Measurements from ENCODE around the gene BLACAT1.

GRCh38 chr1:205452933-205453332 lies 2.9 kb downstream of the BLACAT1 start:
- TF ChIP-seq, protein P1, sequence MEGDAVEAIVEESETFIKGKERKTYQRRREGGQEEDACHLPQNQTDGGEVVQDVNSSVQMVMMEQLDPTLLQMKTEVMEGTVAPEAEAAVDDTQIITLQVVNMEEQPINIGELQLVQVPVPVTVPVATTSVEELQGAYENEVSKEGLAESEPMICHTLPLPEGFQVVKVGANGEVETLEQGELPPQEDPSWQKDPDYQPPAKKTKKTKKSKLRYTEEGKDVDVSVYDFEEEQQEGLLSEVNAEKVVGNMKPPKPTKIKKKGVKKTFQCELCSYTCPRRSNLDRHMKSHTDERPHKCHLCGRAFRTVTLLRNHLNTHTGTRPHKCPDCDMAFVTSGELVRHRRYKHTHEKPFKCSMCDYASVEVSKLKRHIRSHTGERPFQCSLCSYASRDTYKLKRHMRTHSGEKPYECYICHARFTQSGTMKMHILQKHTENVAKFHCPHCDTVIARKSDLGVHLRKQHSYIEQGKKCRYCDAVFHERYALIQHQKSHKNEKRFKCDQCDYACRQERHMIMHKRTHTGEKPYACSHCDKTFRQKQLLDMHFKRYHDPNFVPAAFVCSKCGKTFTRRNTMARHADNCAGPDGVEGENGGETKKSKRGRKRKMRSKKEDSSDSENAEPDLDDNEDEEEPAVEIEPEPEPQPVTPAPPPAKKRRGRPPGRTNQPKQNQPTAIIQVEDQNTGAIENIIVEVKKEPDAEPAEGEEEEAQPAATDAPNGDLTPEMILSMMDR (IDR thresholded peaks at IDR 0.05) = no peak
- no peak for TF ChIP-seq POLR2A (IDR thresholded peaks at IDR 0.05)

Data from gastroesophageal sphincter (tissue), 3 donors.